Hepatocyte (in vitro differentiated cells): ENCODE data around the gene MOV10L1. TPM values are rescaled to one million over a fixed set of nuclear protein-coding genes. Genes with fewer than 3 reads are reported as not detected.

ENCODE experiments used
- DNase-seq: peaks from one replicate; pipeline ENCODE4 v3.0.0-alpha.2; 2016; ENCODE audit warnings: low spot score
- H2AFZ ChIP-seq: fragments of 200-600 bp; sonication (generic); 2 replicates; pipeline ENCODE4 v1.6.0; 2016; ENCODE audit warnings: antibody characterized with exemption, mild to moderate bottlenecking
- H3K27ac ChIP-seq: fragments of 200-600 bp; sonication (generic); 2 replicates; pipeline ENCODE4 v1.5.1; 2016; ENCODE audit warnings: mild to moderate bottlenecking
- H3K27me3 ChIP-seq: fragments of 200-600 bp; sonication (generic); 2 replicates; pipeline ENCODE4 v1.6.1; 2016
- H3K36me3 ChIP-seq: fragments of 200-600 bp; sonication (generic); replicated peaks from 2 replicates; pipeline ENCODE4 v1.5.1; 2016; ENCODE audit warnings: low read depth; ENCODE audit not compliant: insufficient read depth
- H3K4me1 ChIP-seq: fragments of 200-600 bp; sonication (generic); 2 replicates; pipeline ENCODE4 v1.5.1; 2016; ENCODE audit warnings: mild to moderate bottlenecking, moderate library complexity; ENCODE audit not compliant: insufficient read depth
- H3K4me2 ChIP-seq: fragments of 200-600 bp; sonication (generic); 2 replicates; pipeline ENCODE4 v1.6.0; 2016
- H3K4me3 ChIP-seq: fragments of 200-600 bp; sonication (generic); 2 replicates; pipeline ENCODE4 v1.5.1; 2016; ENCODE audit warnings: mild to moderate bottlenecking
- H3K79me2 ChIP-seq: fragments of 200-600 bp; sonication (generic); 2 replicates; pipeline ENCODE4 v1.6.0; 2017; ENCODE audit warnings: mild to moderate bottlenecking
- H3K9me2 ChIP-seq: fragments of 200-600 bp; sonication (generic); replicated peaks from 2 replicates; pipeline ENCODE4 v1.6.0; 2017; ENCODE audit warnings: mild to moderate bottlenecking; ENCODE audit not compliant: insufficient read depth
- H3K9me3 ChIP-seq: fragments of 200-600 bp; sonication (generic); 2 replicates; pipeline ENCODE4 v1.5.1; 2016; ENCODE audit warnings: low read depth, mild to moderate bottlenecking
- H4K20me1 ChIP-seq: fragments of 200-600 bp; sonication (generic); 2 replicates; pipeline ENCODE4 v1.6.0; 2016; ENCODE audit warnings: mild to moderate bottlenecking; ENCODE audit not compliant: insufficient read depth, poor library complexity, severe bottlenecking
- CTCF ChIP-seq: fragments of 200-600 bp; sonication (generic); IDR thresholded peaks from 2 replicates; pipeline ENCODE4 v1.5.1; 2016; ENCODE audit warnings: antibody characterized with exemption, mild to moderate bottlenecking; ENCODE audit not compliant: poor library complexity
- EZH2 ChIP-seq: fragments of 200-600 bp; sonication (generic); IDR thresholded peaks from 2 replicates; pipeline ENCODE4 v1.6.1; 2016; ENCODE audit warnings: antibody characterized with exemption, mild to moderate bottlenecking, borderline replicate concordance
- EZH2phosphoT487 ChIP-seq: fragments of 200-600 bp; sonication (generic); IDR thresholded peaks from one replicate; pipeline ENCODE4 v1.6.1; 2018; ENCODE audit warnings: antibody characterized with exemption, mild to moderate bottlenecking, low read depth, moderate library complexity; ENCODE audit not compliant: unreplicated experiment, severe bottlenecking
- WGBS: methylation state at CpG from one replicate; pipeline ENCODE4 v1.1.6; 2016; ENCODE audit warnings: low lambda C conversion rate; ENCODE audit errors: missing lambda C conversion rate; 5-methylcytosine and 5-hydroxymethylcytosine counted together
- polyA plus RNA-seq: library from polyadenylated mRNA; unstranded; fragments of >200 nt; fragmentation: Nextera tagmentation; extraction: Ambion mirVana; gene quantifications from 2 replicates; pipeline ENCODE4 v1.2.1, GENCODE V29; 2016
- total RNA-seq: library from RNA; depleted of rRNA; stranded (reverse); fragments of >200 nt; gene quantifications from 2 replicates; pipeline ENCODE4 v1.2.3, GENCODE V29; 2014

Gene MOV10L1
- total and polyA plus RNA-seq, 2 experiments from 2014 or later, result 0.36 to 3.6 TPM

- H3K4me1 ChIP-seq, result no peaks in the 10 kb centered on the region
- no peak overlapping the region for H2AFZ ChIP-seq
- no peak overlapping the region for H3K4me3 ChIP-seq
- no peak for DNase-seq
- no peaks in the 10 kb centered on the region for H3K36me3 ChIP-seq
- H3K4me2 ChIP-seq, result no peak overlapping the region
- H3K27me3 ChIP-seq, result no peaks in the 10 kb centered on the region
- no peak for TF ChIP-seq EZH2phosphoT487
- no peak for TF ChIP-seq CTCF
- TF ChIP-seq EZH2, result no peak
- no peaks in the 10 kb centered on the region for H3K9me3 ChIP-seq
- 77% methylated on average over 7 of the region's 7 CpGs for WGBS
- H3K9me2 ChIP-seq, result no peaks in the 10 kb centered on the region
- no peaks in the 10 kb centered on the region for H4K20me1 ChIP-seq
- no peaks in the 10 kb centered on the region for H3K79me2 ChIP-seq
- H3K27ac ChIP-seq, result no peak overlapping the region
Measured at GRCh38 chr22:50160947-50161346, 71.1 kb downstream of the MOV10L1 start.

- H4K20me1 ChIP-seq, result no peaks in the 10 kb centered on the region
- H3K36me3 ChIP-seq, result no peaks in the 10 kb centered on the region
- H3K27me3 ChIP-seq, result no peaks in the 10 kb centered on the region
- no peak overlapping the region for H3K27ac ChIP-seq
- 90% methylated on average over 19 of the region's 23 CpGs for WGBS
- H3K4me2 ChIP-seq, result no peak overlapping the region
- H2AFZ ChIP-seq, result no peak overlapping the region
- no peaks in the 10 kb centered on the region for H3K9me2 ChIP-seq
- H3K4me1 ChIP-seq, result no peaks in the 10 kb centered on the region
- H3K79me2 ChIP-seq, result no peaks in the 10 kb centered on the region
- no peak for TF ChIP-seq EZH2phosphoT487
- no peak for TF ChIP-seq EZH2
- TF ChIP-seq CTCF, result no peak
- H3K9me3 ChIP-seq, result no peaks in the 10 kb centered on the region
- H3K4me3 ChIP-seq, result no peak overlapping the region
- no peak for DNase-seq
Measured at GRCh38 chr22:50161508-50162390, 71.9 kb downstream of the MOV10L1 start.

GRCh38 chr22:50162391-50162956, 72.7 kb downstream of the MOV10L1 start:
- DNase-seq, result no peak

More at GRCh38 chr22:50162391-50162956, 72.7 kb downstream of the MOV10L1 start:
- Histone ChIP-seq H3K27me3 (no peaks in the 10 kb centered on the region), H3K4me2 (no peak overlapping the region), H3K27ac (no peak overlapping the region), H3K9me2 (no peaks in the 10 kb centered on the region), H2AFZ (no peak overlapping the region), H3K36me3 (no peaks in the 10 kb centered on the region), H3K4me1 (no peaks in the 10 kb centered on the region), H4K20me1 (no peaks in the 10 kb centered on the region), H3K9me3 (no peaks in the 10 kb centered on the region), H3K4me3 (no peak overlapping the region), H3K79me2 (no peaks in the 10 kb centered on the region)
- WGBS, result 89% methylated on average over 9 of the region's 10 CpGs
- TF ChIP-seq EZH2phosphoT487 (no peak), CTCF (no peak), EZH2 (no peak)
